ENCODE measurements around the gene RDX.

The RDX gene

GRCh38 chr11:110126936-110127335 lies 169.5 kb downstream of the RDX start:
- no peak for TF ChIP-seq CTCF (conservative IDR thresholded peaks at IDR 0.05; ENCODE audit: control insufficient read depth, insufficient read depth, low read depth, low read length)
- no peak for DNase-seq (ENCODE audit: low read depth)
- H3K4me3 ChIP-seq (ENCODE audit: control insufficient read depth, low read depth, low read length) = no peak overlapping the region

- DNase-seq (ENCODE audit: low read depth) = peak; percentile 96
- H3K4me3 ChIP-seq (ENCODE audit: control insufficient read depth, low read depth, low read length) = no peak overlapping the region
- no peak for TF ChIP-seq CTCF (conservative IDR thresholded peaks at IDR 0.05; ENCODE audit: control insufficient read depth, insufficient read depth, low read depth, low read length)
Observed at GRCh38 chr11:110125632-110126031, 170.8 kb downstream of the RDX start.
